Neural cell (in vitro differentiated cells): ENCODE data around the gene CARS2. TPM values are rescaled to one million over a fixed set of nuclear protein-coding genes. Genes with fewer than 3 reads are reported as not detected.

ENCODE experiments used
- H2AFZ ChIP-seq: fragments of 200-600, 300-800 bp; sonication (generic), shearing (Covaris generic); 2 replicates; pipeline ENCODE4 v1.6.0; 2014; ENCODE audit warnings: low read depth, mild to moderate bottlenecking, antibody characterized with exemption, low read length, moderate library complexity
- H3F3A ChIP-seq: fragments of 200-600 bp; shearing (Covaris generic); 2 replicates; pipeline ENCODE4 v1.6.1; 2016; ENCODE audit warnings: mild to moderate bottlenecking, moderate library complexity, mixed read lengths, antibody characterized with exemption, low read length; ENCODE audit not compliant: insufficient read depth, poor library complexity, severe bottlenecking
- H3K27ac ChIP-seq: fragments of 200-600, 300-800 bp; sonication (generic), shearing (Covaris generic); 2 replicates; pipeline ENCODE4 v1.5.1; 2014; ENCODE audit warnings: mild to moderate bottlenecking, low read length, moderate library complexity
- H3K27me3 ChIP-seq: fragments of 300-800, 200-600 bp; sonication (generic), shearing (Covaris generic); 2 replicates; pipeline ENCODE4 v1.6.0; 2014; ENCODE audit warnings: mild to moderate bottlenecking, low read depth, low read length, moderate library complexity; ENCODE audit not compliant: insufficient read depth
- H3K36me3 ChIP-seq: fragments of 300-800, 200-600 bp; sonication (generic), shearing (Covaris generic); 2 replicates; pipeline ENCODE4 v1.5.1; 2014; ENCODE audit warnings: mild to moderate bottlenecking, antibody characterized with exemption, low read length, moderate library complexity; ENCODE audit not compliant: insufficient read depth
- H3K4me2 ChIP-seq: fragments of 300-800, 200-600 bp; sonication (generic), shearing (Covaris generic); 2 replicates; pipeline ENCODE4 v1.6.0; 2014; ENCODE audit warnings: mild to moderate bottlenecking, low read length
- H3K4me3 ChIP-seq: fragments of 300-800, 200-600 bp; sonication (generic), shearing (Covaris generic); 2 replicates; pipeline ENCODE4 v1.5.1; 2014; ENCODE audit warnings: mild to moderate bottlenecking, low read length, moderate library complexity
- H3K79me2 ChIP-seq: fragments of 200-600 bp; shearing (Covaris generic); replicated peaks from 2 replicates; pipeline ENCODE4 v1.6.0; 2014; ENCODE audit warnings: mild to moderate bottlenecking, low read length, moderate library complexity; ENCODE audit not compliant: insufficient read depth
- H3K9ac ChIP-seq: fragments of 300-800, 200-600 bp; sonication (generic), shearing (Covaris generic); 2 replicates; pipeline ENCODE4 v1.6.1; 2016; ENCODE audit warnings: mild to moderate bottlenecking, low read length, mixed read lengths
- H3K9me2 ChIP-seq: fragments of 200-600 bp; shearing (Covaris generic); 2 replicates; pipeline ENCODE4 v1.6.1; 2016; ENCODE audit warnings: mild to moderate bottlenecking, low read length, mixed read lengths; ENCODE audit not compliant: insufficient read depth
- H3K9me3 ChIP-seq: fragments of 200-600, 300-800 bp; sonication (generic), shearing (Covaris generic); 2 replicates; pipeline ENCODE4 v1.6.1; 2016; ENCODE audit warnings: mild to moderate bottlenecking, mixed run types, low read length, moderate library complexity, mixed read lengths
- H4K20me1 ChIP-seq: fragments of 200-600 bp; shearing (Covaris generic); 2 replicates; pipeline ENCODE4 v1.6.1; 2016; ENCODE audit warnings: mild to moderate bottlenecking, mixed run types; ENCODE audit not compliant: insufficient read depth
- EP300 ChIP-seq: fragments of 450-650 bp; conservative IDR thresholded peaks from 2 replicates; pipeline ENCODE4 v1.6.1; 2014; ENCODE audit warnings: antibody characterized with exemption, mild to moderate bottlenecking, moderate library complexity; ENCODE audit not compliant: poor library complexity, severe bottlenecking
- EZH2 ChIP-seq: fragments of 200-600, 300-800 bp; shearing (Covaris generic), sonication (generic); IDR thresholded peaks from 2 replicates; pipeline ENCODE4 v1.6.1; 2014; ENCODE audit warnings: antibody characterized with exemption, low read length, borderline replicate concordance, mild to moderate bottlenecking; ENCODE audit not compliant: insufficient read depth, poor library complexity, severe bottlenecking
- MXI1 ChIP-seq: fragments of 450-650 bp; conservative IDR thresholded peaks from 2 replicates; pipeline ENCODE4 v1.6.1; 2014; ENCODE audit warnings: antibody characterized with exemption, mild to moderate bottlenecking; ENCODE audit not compliant: poor library complexity, severe bottlenecking
- POLR2AphosphoS5 ChIP-seq: IDR thresholded peaks from 2 replicates; pipeline ENCODE4 v1.6.1; 2012
- RAD21 ChIP-seq: fragments of 450-650 bp; conservative IDR thresholded peaks from 2 replicates; pipeline ENCODE4 v1.6.1; 2014; ENCODE audit warnings: antibody characterized with exemption, mild to moderate bottlenecking, moderate library complexity
- SMC3 ChIP-seq: fragments of 450-650 bp; conservative IDR thresholded peaks from 2 replicates; pipeline ENCODE4 v1.6.1; 2014; ENCODE audit warnings: antibody characterized with exemption, mild to moderate bottlenecking, moderate library complexity; ENCODE audit not compliant: poor library complexity
- TAF1 ChIP-seq: IDR thresholded peaks from 2 replicates; pipeline ENCODE4 v1.6.1; 2012; ENCODE audit warnings: low read depth
- polyA plus RNA-seq: library from polyadenylated mRNA; depleted of rRNA; stranded (reverse); fragments of >200 nt; gene quantifications from 2 replicates; pipeline ENCODE4 v1.2.3, GENCODE V29; 2014

The CARS2 gene
- polyA plus RNA-seq, 1 donor from 2014 or later = 92.2 TPM

DNA sequence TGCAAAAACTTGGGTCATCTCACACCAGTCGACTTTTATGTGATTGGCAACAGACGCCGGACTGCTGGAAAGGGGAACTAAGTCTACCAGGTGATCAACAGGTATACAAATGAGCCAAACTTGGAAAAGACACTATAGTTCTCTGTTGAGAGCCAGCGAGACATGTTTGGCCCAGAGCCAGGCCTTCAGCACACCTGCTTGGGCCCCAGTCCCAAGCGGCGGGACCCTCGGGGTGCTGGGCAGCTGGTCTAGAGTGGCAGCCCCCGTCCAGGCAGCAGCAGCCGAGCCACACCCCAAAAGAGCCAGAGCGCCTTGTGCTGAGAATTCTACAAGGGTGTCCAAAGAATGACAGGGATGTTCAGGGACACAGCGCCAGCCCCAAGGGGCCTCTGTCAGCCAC, 62.6 kb downstream of the CARS2 start:
- Histone ChIP-seq H3K4me2 (no peak overlapping the region), H3K9me2 (no peaks in the 10 kb centered on the region), H3K9me3 (no peaks in the 10 kb centered on the region), H3K79me2 (no peaks in the 10 kb centered on the region), H3K27me3 (no peaks in the 10 kb centered on the region), H3K36me3 (no peaks in the 10 kb centered on the region), H3K4me3 (no peak overlapping the region), H3K27ac (no peak overlapping the region), H3F3A (no peaks in the 10 kb centered on the region), H3K9ac (no peak overlapping the region), H2AFZ (no peak overlapping the region), H4K20me1 (no peaks in the 10 kb centered on the region)
- TF ChIP-seq POLR2AphosphoS5 (no peak), MXI1 (no peak), EZH2 (no peak), SMC3 (no peak), TAF1 (no peak)

DNA sequence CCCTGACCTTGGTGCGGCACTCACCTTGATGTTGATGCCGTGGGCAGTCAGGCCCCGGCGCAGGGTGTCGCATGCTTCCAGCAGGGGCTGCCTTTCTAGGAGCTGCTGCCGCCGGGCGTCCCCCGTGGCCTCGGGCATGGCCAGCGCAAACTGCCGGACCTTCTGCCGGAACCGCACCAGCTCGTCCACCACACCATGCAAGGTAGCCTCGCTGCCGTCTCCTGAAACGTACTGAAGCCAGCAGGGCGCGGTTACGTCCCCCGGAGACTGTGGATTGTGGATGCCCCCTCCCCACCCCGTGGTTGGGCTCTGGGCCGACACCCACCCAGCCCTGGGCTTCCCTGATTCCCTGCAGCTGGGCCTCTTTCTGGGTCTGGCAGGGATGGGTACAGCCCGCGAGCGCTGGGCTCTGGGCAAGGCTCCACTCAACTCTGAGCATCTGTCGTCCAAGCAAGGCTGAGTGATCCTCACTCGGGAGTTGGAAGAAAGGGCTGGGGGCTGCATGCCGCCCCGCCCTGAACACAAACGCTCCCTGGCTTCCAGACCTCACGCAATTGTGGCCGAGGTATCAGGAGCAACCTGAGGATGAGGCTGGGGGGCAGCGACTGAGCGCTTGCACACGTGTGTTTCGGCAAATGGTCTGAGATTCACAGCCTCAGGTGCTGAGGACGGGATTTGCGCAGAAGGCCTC, 63.5 kb downstream of the CARS2 start:
- no peaks in the 10 kb centered on the region for H3K9me2 ChIP-seq
- no peaks in the 10 kb centered on the region for H3K9me3 ChIP-seq
- H3F3A ChIP-seq = no peaks in the 10 kb centered on the region
- no peak for TF ChIP-seq RAD21
- TF ChIP-seq EP300 = no peak
- no peak for TF ChIP-seq POLR2AphosphoS5
- no peak for TF ChIP-seq TAF1
- H3K9ac ChIP-seq = no peak overlapping the region
- no peak overlapping the region for H3K4me2 ChIP-seq
- H3K79me2 ChIP-seq = no peaks in the 10 kb centered on the region
- no peaks in the 10 kb centered on the region for H4K20me1 ChIP-seq
- no peaks in the 10 kb centered on the region for H3K36me3 ChIP-seq
- H2AFZ ChIP-seq = no peak overlapping the region
- no peaks in the 10 kb centered on the region for H3K27me3 ChIP-seq
- H3K4me3 ChIP-seq = no peak overlapping the region
- no peak overlapping the region for H3K27ac ChIP-seq

DNA sequence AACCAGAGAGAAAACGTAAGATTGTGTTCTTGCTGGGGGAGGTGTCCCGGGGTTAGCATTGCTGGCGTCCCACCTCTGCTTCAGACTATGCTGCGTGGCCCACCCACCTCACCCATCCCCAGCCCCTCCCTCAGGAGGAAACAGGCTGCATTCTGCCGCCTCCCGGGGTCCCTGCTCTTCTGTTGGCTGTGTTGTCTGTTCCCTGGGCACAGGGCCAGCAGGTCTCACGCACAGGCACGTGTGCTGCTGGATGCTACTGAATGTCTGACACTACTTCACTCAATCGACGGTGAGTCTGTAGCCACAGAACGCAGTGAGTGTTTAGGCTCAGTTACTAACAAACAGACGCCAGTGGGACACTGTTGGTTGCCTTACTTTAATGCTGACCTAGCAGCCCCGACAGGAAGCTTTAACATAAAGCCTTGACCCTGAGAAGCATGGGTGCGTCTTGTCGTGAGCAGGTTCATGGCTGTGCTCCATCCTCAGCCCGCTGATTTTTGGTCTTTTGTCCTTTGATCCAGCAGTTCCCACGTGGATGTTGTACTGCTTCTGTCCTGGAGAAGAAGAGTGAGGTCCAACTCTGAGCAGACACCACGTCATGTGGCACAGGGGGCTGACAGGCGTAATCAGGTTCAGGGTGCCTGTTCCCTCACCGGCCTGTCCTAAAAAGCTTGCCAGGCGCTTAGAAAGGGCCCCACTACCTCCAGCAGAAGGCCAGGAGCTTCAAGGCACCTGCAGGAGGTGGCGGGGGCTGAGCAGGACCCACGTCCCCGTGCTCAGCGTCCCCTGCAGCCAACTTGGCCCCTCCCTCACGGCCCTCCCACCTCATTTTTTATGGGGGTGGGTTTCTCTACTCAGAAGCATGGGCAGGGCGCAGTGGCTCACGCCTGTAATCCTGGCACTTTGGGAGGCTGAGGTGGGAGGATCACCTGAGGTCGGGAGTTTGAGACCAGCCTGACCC, 64.6 kb downstream of the CARS2 start:
- no peaks in the 10 kb centered on the region for H3K36me3 ChIP-seq

More for the DNA sequence above, 64.6 kb downstream of the CARS2 start:
- Histone ChIP-seq H2AFZ (no peak overlapping the region), H3K9me2 (no peaks in the 10 kb centered on the region), H3K27me3 (no peaks in the 10 kb centered on the region), H3K4me3 (no peak overlapping the region), H3F3A (no peaks in the 10 kb centered on the region), H3K9me3 (no peaks in the 10 kb centered on the region), H3K27ac (no peak overlapping the region), H3K9ac (no peak overlapping the region), H3K79me2 (no peaks in the 10 kb centered on the region), H4K20me1 (no peaks in the 10 kb centered on the region), H3K4me2 (no peak overlapping the region)
- TF ChIP-seq MXI1 = no peak
- TF ChIP-seq POLR2AphosphoS5 = no peak
- no peak for TF ChIP-seq SMC3
- no peak for TF ChIP-seq TAF1
